Measurements from ENCODE around the gene SLC35B3.

- TF ChIP-seq CTCF (IDR thresholded peaks at IDR 0.05; ENCODE audit: extremely low read depth in 1 of 2, insufficient read depth in 1 of 2, low read depth in 1 of 2, low read length in 2 of 2) (no peak), POLR2A (IDR thresholded peaks at IDR 0.05; ENCODE audit: low read depth, low read length) (no peak), EZH2 (IDR thresholded peaks at IDR 0.05; ENCODE audit: borderline replicate concordance, low read depth, low read length, severe bottlenecking) (no peak), MAX (IDR thresholded peaks at IDR 0.05; ENCODE audit: insufficient read depth, insufficient read length) (no peak), GATA2 (IDR thresholded peaks at IDR 0.05; ENCODE audit: insufficient read depth, insufficient read length, low read depth, low read length) (no peak), JUN (IDR thresholded peaks at IDR 0.05; ENCODE audit: borderline replicate concordance, insufficient read depth, insufficient read length, low read depth) (no peak), POLR2AphosphoS5 (IDR thresholded peaks at IDR 0.05; ENCODE audit: insufficient read depth, low read depth, low read length) (no peak)
Observed at GRCh38 chr6:8402546-8402945, 32.8 kb downstream of the SLC35B3 start.

Data from endothelial cell of umbilical vein (primary cell).